Panc1 (cell line): ENCODE data around the gene NKX2-4.

Experiments used
- SIN3A ChIP-seq: IDR thresholded peaks from 2 replicates; pipeline ENCODE4 v1.6.1; 2012; ENCODE audit warnings: low read depth, mild to moderate bottlenecking, low read length, moderate library complexity, borderline replicate concordance; ENCODE audit not compliant: insufficient read depth
- TF ChIP-seq, protein P1 (sequence below): fragments of 450-650 bp; IDR thresholded peaks from 2 replicates; pipeline ENCODE4 v1.5.1; 2017; ENCODE audit warnings: mild to moderate bottlenecking
- TF ChIP-seq, protein P2 (sequence below), 2 experiments: IDR thresholded peaks; 2 replicates each; pipeline ENCODE4 v1.6.1; 2011 to 2012; ENCODE audit warnings: low read depth in 2 of 2, control low read depth in 1 of 2, low read length in 1 of 2, mild to moderate bottlenecking in 1 of 2, moderate library complexity in 1 of 2; ENCODE audit not compliant: insufficient read depth in 1 of 2

DNA sequence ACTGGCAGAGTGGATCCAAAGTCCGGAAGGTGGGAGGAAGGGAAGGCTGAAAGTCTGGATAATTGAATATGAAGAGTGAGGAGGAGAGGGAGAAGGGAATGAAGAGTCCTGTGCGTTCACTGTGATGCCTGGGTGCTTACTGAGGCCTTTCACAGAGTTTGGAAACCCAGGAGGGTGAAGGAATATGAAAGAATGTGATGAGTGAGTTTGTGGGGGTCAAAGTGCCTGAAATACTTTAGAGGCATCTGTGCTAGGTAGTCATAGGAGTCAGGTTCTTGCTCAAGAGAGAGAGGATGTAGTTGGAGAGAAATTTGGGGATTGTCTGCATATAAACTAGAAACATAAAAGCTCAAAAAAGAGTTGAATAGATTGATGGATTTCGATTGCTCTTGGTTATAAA, 20.7 kb downstream of the NKX2-4 start:
- TF ChIP-seq, protein P1, sequence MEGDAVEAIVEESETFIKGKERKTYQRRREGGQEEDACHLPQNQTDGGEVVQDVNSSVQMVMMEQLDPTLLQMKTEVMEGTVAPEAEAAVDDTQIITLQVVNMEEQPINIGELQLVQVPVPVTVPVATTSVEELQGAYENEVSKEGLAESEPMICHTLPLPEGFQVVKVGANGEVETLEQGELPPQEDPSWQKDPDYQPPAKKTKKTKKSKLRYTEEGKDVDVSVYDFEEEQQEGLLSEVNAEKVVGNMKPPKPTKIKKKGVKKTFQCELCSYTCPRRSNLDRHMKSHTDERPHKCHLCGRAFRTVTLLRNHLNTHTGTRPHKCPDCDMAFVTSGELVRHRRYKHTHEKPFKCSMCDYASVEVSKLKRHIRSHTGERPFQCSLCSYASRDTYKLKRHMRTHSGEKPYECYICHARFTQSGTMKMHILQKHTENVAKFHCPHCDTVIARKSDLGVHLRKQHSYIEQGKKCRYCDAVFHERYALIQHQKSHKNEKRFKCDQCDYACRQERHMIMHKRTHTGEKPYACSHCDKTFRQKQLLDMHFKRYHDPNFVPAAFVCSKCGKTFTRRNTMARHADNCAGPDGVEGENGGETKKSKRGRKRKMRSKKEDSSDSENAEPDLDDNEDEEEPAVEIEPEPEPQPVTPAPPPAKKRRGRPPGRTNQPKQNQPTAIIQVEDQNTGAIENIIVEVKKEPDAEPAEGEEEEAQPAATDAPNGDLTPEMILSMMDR = no peak
- no peak for TF ChIP-seq SIN3A
- TF ChIP-seq, protein P2, sequence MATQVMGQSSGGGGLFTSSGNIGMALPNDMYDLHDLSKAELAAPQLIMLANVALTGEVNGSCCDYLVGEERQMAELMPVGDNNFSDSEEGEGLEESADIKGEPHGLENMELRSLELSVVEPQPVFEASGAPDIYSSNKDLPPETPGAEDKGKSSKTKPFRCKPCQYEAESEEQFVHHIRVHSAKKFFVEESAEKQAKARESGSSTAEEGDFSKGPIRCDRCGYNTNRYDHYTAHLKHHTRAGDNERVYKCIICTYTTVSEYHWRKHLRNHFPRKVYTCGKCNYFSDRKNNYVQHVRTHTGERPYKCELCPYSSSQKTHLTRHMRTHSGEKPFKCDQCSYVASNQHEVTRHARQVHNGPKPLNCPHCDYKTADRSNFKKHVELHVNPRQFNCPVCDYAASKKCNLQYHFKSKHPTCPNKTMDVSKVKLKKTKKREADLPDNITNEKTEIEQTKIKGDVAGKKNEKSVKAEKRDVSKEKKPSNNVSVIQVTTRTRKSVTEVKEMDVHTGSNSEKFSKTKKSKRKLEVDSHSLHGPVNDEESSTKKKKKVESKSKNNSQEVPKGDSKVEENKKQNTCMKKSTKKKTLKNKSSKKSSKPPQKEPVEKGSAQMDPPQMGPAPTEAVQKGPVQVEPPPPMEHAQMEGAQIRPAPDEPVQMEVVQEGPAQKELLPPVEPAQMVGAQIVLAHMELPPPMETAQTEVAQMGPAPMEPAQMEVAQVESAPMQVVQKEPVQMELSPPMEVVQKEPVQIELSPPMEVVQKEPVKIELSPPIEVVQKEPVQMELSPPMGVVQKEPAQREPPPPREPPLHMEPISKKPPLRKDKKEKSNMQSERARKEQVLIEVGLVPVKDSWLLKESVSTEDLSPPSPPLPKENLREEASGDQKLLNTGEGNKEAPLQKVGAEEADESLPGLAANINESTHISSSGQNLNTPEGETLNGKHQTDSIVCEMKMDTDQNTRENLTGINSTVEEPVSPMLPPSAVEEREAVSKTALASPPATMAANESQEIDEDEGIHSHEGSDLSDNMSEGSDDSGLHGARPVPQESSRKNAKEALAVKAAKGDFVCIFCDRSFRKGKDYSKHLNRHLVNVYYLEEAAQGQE (IDR thresholded peaks at IDR 0.05; ENCODE audit: insufficient read depth in 1 of 2, low read depth in 2 of 2, low read length in 1 of 2) = no peak
